GM19238 (cell line): ENCODE data around the gene RHEB.
A peak's percentile ranks its signal among the peaks of the same experiment; 100 is the strongest.

Source experiments
- DNase-seq: peaks from one replicate; pipeline ENCODE4 v3.0.0; 2011; ENCODE audit warnings: low spot score; ENCODE audit not compliant: insufficient read length

Gene RHEB

GRCh38 chr7:151529842-151530241, 10.1 kb upstream of the RHEB start:
- DNase-seq: no peak

- DNase-seq: no peak
Measured at GRCh38 chr7:151524845-151525244, 5.2 kb upstream of the RHEB start.

DNA sequence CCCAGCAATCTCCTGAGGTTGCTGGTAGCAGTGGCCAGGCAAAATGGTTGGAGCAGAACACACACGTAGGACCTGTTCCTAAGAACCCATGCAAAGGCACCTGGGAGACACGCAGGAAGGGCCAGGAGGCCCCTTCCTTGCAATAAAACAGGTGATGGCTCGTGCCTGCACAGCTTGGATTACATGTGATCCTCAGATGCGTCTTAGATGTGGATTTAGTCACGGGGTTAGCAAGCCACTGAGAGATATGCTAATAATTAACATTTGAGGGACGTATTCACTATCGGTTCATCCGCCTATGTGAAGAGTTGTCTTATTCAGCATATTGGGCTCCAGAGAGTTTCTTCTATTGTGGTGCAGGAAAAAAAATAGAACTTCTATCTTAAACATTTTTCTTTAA, 4.6 kb upstream of the RHEB start:
- no peak for DNase-seq

GRCh38 chr7:151520419-151521261, 945 bp upstream of the RHEB start:
- DNase-seq: no peak

GRCh38 chr7:151518947-151519764, 539 bp downstream of the RHEB start:
- DNase-seq: peak; percentile 38

GRCh38 chr7:151518105-151518946, 1.4 kb downstream of the RHEB start:
- DNase-seq: peak; percentile 23

DNA sequence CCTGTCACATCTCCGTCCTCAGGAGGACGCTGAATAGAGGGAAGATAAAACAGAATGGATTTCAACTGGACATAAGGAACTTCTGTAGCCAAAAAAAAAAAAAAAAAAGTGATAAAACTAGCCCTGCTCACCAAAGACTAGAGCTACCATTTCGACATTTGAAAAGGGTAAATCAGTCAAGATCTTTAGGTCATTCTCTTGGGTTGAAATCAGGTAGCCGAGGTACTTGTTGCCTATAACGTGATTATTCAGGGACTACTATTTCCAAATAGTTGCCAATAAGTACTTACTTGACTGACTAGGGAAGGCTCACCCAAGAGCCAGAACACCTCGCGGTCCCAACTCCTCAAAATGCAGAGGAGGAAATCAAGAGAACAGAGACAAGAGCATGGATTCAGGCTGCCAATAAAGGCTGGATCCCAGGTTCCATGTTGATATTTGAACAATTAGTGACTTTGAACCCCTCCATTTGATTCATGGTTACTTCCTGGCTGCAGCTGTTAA, 2.0 kb downstream of the RHEB start:
- DNase-seq: no peak

DNA sequence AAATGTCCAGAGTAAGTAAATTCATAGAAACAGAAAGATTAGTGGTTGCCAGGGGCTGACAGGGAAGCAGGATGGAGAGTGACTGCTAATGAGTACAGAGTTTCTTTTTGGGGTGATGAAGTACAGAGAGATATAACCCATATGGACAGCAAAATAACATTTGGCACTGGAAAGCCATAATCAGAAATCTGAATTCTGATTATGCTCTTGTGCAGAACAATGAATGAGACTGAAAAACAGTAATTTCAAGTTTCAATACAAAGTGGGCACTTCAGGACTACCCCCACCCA, 4.5 kb downstream of the RHEB start:
- no peak for DNase-seq

- DNase-seq: no peak
Measured at GRCh38 chr7:151514461-151515275, 5.0 kb downstream of the RHEB start.

GRCh38 chr7:151513133-151513532, 6.6 kb downstream of the RHEB start:
- no peak for DNase-seq

- DNase-seq: no peak
Measured at GRCh38 chr7:151512353-151512752, 7.3 kb downstream of the RHEB start.

- no peak for DNase-seq
Measured at GRCh38 chr7:151511946-151512345, 7.7 kb downstream of the RHEB start.

DNA sequence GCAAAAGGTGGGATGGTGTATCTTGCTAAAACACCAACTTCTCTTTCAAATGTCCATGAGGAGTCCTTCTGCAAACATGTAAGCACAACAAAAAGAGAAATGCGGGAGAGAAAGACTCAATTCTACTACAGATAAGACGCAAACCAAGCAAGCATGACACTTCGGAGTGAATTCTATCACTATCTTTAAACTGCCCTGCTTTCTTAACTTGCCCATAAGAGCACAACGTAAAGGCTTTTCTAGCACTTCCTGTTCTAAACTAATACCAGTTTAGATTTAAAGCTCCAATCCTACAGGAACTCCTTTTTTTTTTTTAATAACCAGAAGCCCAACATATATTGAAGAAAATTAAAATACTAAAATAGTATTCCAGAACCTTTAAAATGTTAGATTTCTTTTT, 8.4 kb downstream of the RHEB start:
- no peak for DNase-seq

DNA sequence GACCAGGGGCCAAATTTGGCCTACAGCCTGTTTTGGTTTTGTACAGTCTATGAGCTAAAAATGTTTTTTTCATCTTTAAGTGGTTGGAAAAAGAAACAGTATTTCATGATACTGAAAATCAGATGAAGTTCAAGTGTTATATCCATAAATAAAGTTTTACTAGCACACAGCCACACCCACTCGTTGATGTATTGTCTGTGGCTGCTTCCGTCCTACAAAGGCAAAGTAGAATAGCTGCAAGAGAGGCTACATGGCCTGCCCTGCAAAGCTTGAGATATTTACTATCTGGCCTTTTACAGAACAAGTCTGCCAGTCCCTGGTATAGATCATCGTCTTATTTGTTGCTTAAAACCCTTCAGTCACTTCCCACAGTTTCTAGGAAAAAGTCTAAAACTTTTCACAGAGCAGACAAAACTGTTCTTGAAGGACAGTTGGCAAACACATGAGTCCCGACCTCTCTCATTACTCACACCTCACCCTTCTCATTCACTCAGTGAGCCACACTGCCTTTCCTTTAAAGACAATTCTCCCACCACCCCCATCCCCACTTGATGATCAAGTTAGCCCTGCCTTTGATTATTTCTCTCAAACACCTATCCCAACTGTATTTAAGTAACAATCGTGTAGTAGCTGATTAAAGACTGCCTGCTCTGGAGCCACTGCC, 9.9 kb downstream of the RHEB start:
- DNase-seq: no peak

DNA sequence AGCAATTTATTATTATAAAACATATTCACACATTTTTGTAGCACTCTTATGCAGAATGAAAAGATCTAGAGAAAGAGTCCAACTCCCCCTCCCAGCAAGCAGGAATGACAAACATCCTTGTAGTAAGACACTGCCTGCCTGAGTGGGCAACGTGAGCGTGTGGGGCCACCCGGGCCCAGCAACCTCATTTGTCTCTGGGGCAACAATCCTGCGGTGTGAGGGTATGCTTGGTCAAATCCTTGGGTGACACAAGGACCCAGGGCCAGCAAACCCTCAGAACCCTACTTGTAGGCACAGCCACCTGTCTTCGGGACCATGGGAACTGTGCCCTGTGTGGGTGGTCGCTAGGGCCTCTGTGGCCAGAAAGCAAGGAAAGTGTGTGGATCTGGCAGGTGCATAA, 10.7 kb downstream of the RHEB start:
- DNase-seq: no peak

GRCh38 chr7:151507806-151508205, 11.9 kb downstream of the RHEB start:
- no peak for DNase-seq

GRCh38 chr7:151506901-151507382, 12.8 kb downstream of the RHEB start:
- DNase-seq: no peak

DNA sequence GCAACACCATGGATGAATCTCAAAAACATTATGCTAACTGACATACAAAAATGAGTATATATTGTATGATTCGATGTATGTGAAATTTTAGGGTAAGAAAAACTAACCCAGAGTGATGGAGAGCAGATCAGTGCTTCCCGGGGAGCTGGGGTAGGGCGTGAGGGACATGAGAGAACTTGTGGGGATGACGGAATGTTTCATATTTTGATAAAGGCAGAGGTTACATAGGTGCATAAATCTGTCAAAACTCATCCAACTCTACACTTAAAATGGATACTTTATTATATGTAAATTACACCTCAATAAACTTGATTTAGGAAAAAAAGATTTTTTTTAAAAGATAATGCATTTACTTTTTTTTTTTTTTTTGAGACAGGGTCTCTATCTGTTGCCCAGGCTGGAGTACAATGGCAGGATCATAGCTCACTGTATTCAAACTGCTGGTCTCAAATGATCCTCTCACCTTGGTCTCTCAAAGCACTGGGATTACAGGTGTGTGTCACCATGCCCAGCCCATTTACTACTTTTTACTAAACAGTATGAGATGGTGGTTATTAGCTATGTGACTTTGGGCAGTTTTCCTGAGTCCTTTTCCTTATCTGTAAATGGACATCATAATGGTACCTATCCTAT, 13.7 kb downstream of the RHEB start:
- DNase-seq: no peak

DNA sequence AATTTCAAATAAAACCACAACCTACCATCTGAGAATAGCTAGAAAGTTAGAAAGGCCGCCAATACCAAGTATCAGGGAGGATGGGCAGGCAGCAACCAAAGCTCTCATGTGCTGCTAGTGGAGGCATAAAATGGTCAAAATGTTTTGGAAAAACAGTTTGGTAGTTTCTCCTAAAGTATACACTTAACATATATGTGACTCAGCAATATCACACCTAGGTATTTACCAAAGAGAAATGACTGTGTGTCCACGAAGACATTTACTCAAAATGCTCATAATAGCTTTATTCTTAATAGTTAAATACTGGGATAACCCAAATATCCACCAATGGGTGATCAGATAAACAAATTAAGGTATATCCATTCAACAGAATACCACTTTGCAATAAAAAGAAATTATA, 14.3 kb downstream of the RHEB start:
- no peak for DNase-seq
